GM12801 (cell line): ENCODE results near the gene SPATA24.

ENCODE experiments used
- TF ChIP-seq, protein P1 (sequence below): IDR thresholded peaks from one replicate; pipeline ENCODE4 v1.5.1; 2011; ENCODE audit warnings: control low read depth; ENCODE audit not compliant: insufficient read length; ENCODE audit errors: extremely low read depth

Gene SPATA24

DNA sequence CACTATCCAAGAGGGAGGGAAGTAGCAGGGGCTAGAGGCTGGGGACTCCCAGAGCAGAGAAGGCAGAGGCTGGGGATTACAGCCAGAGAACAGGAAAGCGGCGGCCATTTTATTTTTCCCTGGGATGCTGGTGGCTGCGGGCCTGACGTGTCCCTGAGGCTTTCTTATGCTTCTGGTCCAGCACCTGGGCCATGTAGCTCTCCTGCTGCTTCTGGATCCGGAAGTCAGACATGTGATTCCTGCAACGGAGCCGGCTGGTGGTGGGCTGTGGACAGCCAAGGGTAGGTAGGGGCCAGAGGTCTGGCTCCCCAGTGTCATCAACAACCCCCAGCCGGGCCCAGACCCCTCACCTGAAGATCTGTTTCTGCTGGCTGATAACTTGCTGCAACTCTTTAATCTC lies 7.2 kb downstream of the SPATA24 start:
- TF ChIP-seq, protein P1, sequence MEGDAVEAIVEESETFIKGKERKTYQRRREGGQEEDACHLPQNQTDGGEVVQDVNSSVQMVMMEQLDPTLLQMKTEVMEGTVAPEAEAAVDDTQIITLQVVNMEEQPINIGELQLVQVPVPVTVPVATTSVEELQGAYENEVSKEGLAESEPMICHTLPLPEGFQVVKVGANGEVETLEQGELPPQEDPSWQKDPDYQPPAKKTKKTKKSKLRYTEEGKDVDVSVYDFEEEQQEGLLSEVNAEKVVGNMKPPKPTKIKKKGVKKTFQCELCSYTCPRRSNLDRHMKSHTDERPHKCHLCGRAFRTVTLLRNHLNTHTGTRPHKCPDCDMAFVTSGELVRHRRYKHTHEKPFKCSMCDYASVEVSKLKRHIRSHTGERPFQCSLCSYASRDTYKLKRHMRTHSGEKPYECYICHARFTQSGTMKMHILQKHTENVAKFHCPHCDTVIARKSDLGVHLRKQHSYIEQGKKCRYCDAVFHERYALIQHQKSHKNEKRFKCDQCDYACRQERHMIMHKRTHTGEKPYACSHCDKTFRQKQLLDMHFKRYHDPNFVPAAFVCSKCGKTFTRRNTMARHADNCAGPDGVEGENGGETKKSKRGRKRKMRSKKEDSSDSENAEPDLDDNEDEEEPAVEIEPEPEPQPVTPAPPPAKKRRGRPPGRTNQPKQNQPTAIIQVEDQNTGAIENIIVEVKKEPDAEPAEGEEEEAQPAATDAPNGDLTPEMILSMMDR, result no peak

DNA sequence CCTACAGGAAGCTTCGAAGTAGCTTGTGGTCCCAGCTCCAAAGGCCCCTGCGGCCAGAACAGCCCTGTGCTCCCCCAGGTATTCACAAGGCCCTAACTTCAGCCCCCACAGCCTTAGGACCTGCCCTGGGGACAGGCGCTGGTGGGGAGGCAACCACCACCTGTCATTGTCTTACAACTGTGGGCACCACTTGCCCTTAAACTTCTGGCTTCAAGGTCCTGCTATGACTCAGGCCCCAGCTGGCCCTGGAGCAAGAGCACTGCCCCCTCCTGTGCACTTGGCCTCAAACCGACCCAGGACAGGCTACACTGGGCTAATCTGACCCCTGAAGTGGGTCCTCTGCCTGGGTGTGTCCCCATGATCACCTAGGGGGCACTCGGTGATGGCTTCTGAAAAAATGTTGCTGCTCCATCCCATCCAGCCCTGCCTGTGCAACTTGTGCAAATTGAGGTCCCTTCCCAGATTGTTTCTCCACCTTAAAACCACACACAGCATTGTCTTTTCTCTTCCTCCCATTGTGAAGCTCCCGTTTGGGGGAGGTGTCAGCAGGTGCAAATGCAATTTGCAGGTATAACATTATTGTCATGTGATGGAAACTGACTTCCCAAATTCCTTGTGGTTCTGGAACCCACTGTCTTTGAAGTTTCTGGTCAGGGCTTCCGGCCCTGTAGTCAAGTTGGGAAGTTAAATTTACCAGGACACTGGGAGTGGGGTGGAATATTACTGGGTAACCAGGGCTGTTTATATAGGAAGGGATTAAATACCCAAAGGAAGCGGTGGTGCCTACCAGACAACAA lies 7.8 kb downstream of the SPATA24 start:
- TF ChIP-seq, protein P1, result no peak

GRCh38 chr5:139394654-139395566 lies 9.0 kb downstream of the SPATA24 start, which contains the start of gene PROB1:
Gene PROB1 (minus strand): TSS chr5:139395104. CDS start chr5:139395081, 23 bp downstream.
- TF ChIP-seq, protein P1, result no peak

DNA sequence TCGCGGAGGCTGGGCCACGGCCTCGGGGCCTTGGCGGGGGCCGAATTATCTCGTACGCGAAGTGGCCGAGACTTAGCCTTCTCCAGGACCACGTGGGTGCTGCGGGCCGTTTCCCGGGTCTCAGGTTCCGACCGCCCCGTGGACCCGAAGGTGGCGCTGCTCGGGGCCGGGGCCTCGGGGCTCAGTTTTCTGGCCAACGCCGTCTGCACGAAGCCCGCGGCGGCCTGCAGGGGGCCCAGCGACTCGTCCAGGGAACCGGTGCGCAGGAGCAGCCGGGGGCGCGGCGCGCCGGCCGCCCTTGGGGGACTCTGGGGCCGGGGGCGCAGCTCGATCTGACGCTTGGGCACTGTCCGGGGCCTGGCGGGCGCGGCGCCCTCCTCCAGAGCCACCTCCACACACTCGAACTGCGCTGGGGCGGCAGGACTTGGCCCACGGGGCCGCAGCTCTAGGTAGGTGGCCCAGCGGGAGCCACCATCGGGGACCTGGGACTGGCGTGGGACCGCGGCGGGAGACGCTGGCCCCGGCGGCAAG lies 9.7 kb downstream of the SPATA24 start:
- TF ChIP-seq, protein P1, result no peak

DNA sequence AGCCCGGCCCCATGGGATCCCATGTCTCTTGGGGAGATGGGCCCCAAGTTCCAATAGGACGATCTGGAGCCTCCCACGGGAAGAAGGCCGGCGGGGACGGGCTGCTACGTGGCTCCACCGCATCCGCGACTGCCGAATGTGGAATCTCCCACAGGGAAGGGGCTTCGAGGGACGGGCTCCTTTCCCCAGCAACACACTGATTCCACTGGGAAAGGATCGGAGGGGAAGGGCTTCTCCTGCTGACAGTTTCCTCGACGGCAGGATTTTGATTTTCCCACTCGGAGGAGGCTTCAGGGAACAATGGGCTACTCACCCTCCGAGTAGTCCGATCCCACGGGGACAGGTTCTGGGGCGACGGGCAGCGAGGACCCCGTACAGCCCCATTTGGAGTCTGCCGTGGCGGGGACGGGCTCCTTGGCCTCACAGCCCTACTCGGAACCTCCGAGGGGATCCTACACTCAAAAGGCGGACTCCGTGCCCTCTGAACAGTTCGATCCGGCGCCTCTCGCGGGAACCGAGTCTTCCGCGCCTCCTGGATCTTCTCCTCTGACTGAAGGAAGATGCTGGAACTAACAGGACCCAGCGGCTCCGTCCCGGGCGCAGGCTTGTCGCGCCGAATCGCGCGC lies 10.3 kb downstream of the SPATA24 start:
- TF ChIP-seq, protein P1, result no peak

DNA sequence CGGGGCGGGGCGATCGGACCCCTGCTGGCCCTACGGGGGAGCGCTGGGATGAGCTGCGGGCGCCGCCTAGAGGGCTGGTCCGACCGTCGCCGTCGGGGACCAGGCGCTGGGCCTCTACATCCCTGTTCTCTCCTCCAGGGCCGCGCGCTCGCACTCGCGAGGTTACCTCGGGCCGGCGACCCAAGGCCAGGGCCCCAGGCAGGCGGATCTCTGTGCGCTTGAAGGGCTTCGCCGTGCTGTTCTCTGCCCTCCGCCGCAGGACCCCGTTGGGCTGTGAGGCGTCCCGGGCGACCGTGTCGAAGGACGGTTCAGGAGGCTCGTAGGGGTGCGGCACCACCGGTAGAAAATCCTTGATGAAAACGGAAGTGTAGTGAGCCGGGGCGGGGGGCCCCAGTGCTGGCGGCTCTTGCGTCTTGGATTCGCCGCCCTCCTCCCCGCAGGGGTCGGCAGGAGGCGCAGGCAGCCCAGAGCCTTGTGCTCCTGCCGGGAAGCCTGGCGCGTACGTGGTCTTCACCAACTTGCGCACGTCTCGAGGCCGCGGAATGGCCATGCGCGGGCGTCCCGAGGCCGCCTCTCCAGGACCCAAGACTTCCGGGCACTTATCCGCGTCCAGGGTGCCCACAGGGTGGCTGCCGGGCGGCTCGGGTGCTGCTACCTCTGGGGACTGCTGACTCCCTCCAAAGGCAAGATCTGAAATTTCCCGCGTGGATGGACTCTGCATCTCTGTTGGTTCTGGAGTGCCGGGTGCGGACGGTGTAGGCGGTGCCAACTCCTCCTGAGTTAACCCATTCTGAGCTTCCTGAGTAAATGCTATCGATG lies 11.0 kb downstream of the SPATA24 start:
- TF ChIP-seq, protein P1, result no peak
